ENCODE data around the gene KCNG4. TPM values are rescaled to one million over a fixed set of nuclear protein-coding genes. Genes with fewer than 3 reads are reported as not detected.

Gene KCNG4
- total and polyA plus RNA-seq, 12 donors = not detected

- 87 to 97% methylated on average over 1 of the region's 1 CpG for whole genome bisulfite sequencing, 2 donors
- Histone ChIP-seq H3K4me3 (no peak overlapping the region), H3K27ac (no peak overlapping the region), H3K36me3 (no peaks in the 10 kb centered on the region), H3K4me1 (peaks cover 0 to 9% (median 0%) of the 10 kb centered on the region in 9 donors), H3K9me3 (no peaks in the 10 kb centered on the region), H3K27me3 (peaks cover 0 to 37% (median 33%) of the 10 kb centered on the region in 7 donors)
- ATAC-seq = no peak
- TF ChIP-seq CTCF (IDR thresholded peaks at IDR 0.05) = no peak
- intact Hi-C loops (cut with DNase I) = no loop called here
- DNase-seq = no peak
Observed at GRCh38 chr16:84243732-84244131, 3.9 kb upstream of the KCNG4 start.

GRCh38 chr16:84242839-84243238 is 3.0 kb upstream of the KCNG4 start:
- ATAC-seq (no peak), DNase-seq (no peak)
- Histone ChIP-seq H3K4me3 (no peak overlapping the region), H3K9me3 (no peaks in the 10 kb centered on the region), H3K36me3 (no peaks in the 10 kb centered on the region), H3K27me3 (peaks cover 0 to 46% (median 33%) of the 10 kb centered on the region in 7 donors), H3K27ac (no peak overlapping the region), H3K4me1 (peaks cover 0 to 9% (median 0%) of the 10 kb centered on the region in 9 donors)
- intact Hi-C loops (cut with DNase I) = no loop called here
- WGBS, 2 donors = 82 to 86% methylated on average over 9 of the region's 9 CpGs
- TF ChIP-seq CTCF (IDR thresholded peaks at IDR 0.05) = no peak

GRCh38 chr16:84241778-84242177 is 2.0 kb upstream of the KCNG4 start:
- DNase-seq (no peak), ATAC-seq (no peak)
- H3K27me3 ChIP-seq = peaks cover 0 to 53% (median 33%) of the 10 kb centered on the region in 7 donors

GRCh38 chr16:84240455-84240854 is 643 bp upstream of the KCNG4 start:
- Histone ChIP-seq H3K27ac (no peak overlapping the region), H3K27me3 (peaks cover 0 to 53% (median 33%) of the 10 kb centered on the region in 7 donors), H3K4me1 (peaks cover 0 to 9% (median 0%) of the 10 kb centered on the region in 9 donors), H3K9me3 (no peaks in the 10 kb centered on the region), H3K4me3 (no peak overlapping the region), H3K36me3 (no peaks in the 10 kb centered on the region)
- TF ChIP-seq CTCF (IDR thresholded peaks at IDR 0.05) = no peak
- DNase-seq (no peak), ATAC-seq (no peak)
- 72 to 74% methylated on average over 2 of the region's 2 CpGs for WGBS, 2 donors
- intact Hi-C loops (cut with DNase I) = no loop called here

More at GRCh38 chr16:84241778-84242177, 2.0 kb upstream of the KCNG4 start:
- no peak for TF ChIP-seq CTCF (IDR thresholded peaks at IDR 0.05)
- Histone ChIP-seq H3K4me1 (peaks cover 0 to 9% (median 0%) of the 10 kb centered on the region in 9 donors), H3K27ac (no peak overlapping the region), H3K9me3 (no peaks in the 10 kb centered on the region), H3K4me3 (no peak overlapping the region), H3K36me3 (no peaks in the 10 kb centered on the region)
- intact Hi-C loops (cut with DNase I) = no loop called here
- WGBS, 2 donors = 62 to 72% methylated on average over 1 of the region's 1 CpG
